SK-N-MC (cell line): Measurements from ENCODE around the gene CRKL.
"Not testable (repeated sequence)": the region's sequence is repeated elsewhere in the genome, so short reads cannot be mapped to it uniquely, and the experiment has no call there.

Experiments used
- DNase-seq: peaks from one replicate; pipeline ENCODE4 v3.0.0-alpha.2; 2011; ENCODE audit warnings: low read depth, low spot score
- H3K27ac ChIP-seq: fragments of 200-600 bp; sonication (generic); 2 replicates; pipeline ENCODE4 v1.5.1; 2016; ENCODE audit warnings: mixed run types
- H3K36me3 ChIP-seq: fragments of 200-600 bp; sonication (generic); 2 replicates; pipeline ENCODE4 v1.6.1; 2017; ENCODE audit warnings: antibody characterized with exemption, low read length, mixed read lengths; ENCODE audit not compliant: insufficient read depth
- H3K4me3 ChIP-seq: fragments of 200-600 bp; sonication (generic); 2 replicates; pipeline ENCODE4 v1.5.1; 2016
- H3K9ac ChIP-seq: fragments of 200-600 bp; sonication (generic); 2 replicates; pipeline ENCODE4 v1.8.0; 2017; ENCODE audit warnings: mixed run types, mixed read lengths; ENCODE audit not compliant: insufficient read length
- H3K9me3 ChIP-seq: fragments of 200-600 bp; sonication (generic); 2 replicates; pipeline ENCODE4 v1.6.1; 2017; ENCODE audit warnings: low read depth, mild to moderate bottlenecking, antibody characterized with exemption, low read length, moderate library complexity, mixed read lengths
- EZH2 ChIP-seq: fragments of 200-600 bp; sonication (generic); IDR thresholded peaks from one replicate; pipeline ENCODE4 v1.6.1; 2017; ENCODE audit warnings: antibody characterized with exemption
- FOXP2 ChIP-seq: optimal IDR thresholded peaks from 2 replicates; pipeline ENCODE3; 2011; ENCODE audit warnings: mild to moderate bottlenecking, moderate library complexity; ENCODE audit not compliant: insufficient read depth; ENCODE audit errors: extremely low read length, control extremely low read depth
- POLR2AphosphoS5 ChIP-seq: IDR thresholded peaks from 2 replicates; pipeline ENCODE4 v1.6.1; 2012; ENCODE audit warnings: mild to moderate bottlenecking, low read depth, low read length, borderline replicate concordance

CRKL gene

DNA sequence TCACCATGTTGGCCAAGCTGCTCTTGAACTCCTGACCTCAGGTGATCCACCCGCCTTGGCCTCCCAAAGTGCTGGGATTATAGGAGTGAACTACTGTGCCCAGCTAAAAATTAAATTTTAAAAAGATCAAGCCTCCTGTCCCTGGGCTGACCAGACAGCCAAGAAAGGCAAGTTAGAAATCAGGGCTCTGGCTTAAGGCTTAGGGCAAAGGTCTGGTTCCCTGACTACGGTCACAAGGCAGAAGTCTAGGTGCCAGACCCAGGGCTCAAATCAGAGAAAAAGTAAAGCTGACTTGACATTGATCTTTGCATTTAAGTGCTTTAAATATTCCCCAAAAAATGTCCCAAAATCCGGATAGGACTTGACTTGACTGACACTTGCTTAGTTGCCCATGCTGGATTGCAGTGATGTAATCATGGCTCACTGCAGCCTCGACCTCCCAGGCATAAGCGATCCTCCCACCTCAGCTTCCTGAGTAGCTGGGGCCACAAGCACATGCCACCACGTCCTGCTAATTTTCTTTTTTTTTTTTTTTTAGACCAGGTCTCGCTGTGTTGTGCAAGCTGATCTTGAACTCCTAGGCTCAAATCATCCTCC, 17.3 kb upstream of the CRKL start:
- DNase-seq, result no peak
- no peak for TF ChIP-seq FOXP2
- no peak for TF ChIP-seq EZH2
- TF ChIP-seq POLR2AphosphoS5, result no peak
- Histone ChIP-seq H3K36me3 (no peaks in the 10 kb centered on the region), H3K9ac (no peak overlapping the region), H3K27ac (no peak overlapping the region), H3K9me3 (no peaks in the 10 kb centered on the region), H3K4me3 (no peak overlapping the region)

DNA sequence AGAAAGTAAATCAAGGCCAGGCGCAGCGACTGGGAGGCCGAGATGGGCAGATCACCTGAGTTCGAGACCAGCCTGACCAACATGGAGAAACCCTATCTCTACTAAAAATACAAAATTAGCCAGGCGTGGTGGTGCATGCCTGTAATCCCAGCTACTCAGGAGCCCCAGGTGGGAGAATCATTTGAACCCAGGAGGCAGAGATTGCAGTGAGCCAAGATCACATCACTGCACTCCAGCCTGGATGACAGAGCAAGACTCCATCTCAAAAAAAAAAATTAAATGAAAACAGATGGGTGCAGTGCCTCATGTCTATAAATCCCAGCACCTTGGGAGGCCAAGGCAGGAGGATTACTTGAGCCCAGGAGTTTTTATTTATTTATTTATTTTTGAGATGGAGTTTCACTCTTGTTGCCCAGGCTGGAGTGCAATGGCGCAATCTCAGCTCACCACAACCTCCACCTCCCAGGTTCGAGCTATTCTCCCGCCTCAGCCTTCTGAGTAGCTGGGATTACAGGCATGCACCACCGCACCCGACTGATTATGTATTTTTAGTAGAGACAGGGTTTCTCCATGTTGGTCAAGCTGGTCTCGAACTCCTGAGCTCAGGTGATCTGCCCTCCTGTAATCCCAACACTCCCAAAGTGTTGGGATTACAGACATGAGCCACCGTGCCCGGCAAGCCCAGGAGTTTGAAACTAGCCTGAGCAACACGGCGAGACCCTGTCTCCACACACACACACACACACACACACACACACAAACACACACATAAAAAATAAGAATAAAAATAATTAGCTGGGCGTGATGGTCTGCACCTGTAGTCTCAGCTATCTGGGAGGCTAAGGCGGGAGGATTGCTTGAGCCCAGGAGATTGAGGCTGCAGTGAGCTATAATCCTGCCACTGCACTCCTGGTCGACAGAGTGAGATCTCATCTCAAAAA, 15.8 kb upstream of the CRKL start:
- H3K4me3 ChIP-seq, DNase-seq, H3K9ac ChIP-seq: not testable (repeated sequence)

DNA sequence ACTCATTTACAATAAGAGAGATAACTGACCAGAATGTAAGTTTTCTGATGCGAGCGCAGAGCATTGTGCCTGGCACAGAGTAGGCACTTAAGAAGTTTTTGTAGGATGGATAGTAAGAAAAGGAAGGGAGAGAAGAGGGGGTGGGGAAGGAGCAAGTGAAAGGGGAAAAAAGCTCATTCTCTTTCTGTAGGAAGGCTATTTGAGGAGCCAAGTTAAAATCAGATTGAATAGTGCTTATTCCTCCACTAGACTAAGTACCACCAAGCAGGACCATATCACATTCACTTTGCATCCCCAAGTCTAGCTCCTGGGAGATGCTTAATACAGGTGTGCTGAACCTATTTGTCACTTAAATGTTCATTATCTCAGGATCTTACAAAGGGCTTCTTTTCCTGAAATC, 14.1 kb upstream of the CRKL start:
- Histone ChIP-seq H3K27ac (no peak overlapping the region), H3K9ac (no peak overlapping the region), H3K36me3 (no peaks in the 10 kb centered on the region), H3K9me3 (no peaks in the 10 kb centered on the region), H3K4me3 (no peak overlapping the region)
- DNase-seq, result no peak
- TF ChIP-seq POLR2AphosphoS5, result no peak
- TF ChIP-seq FOXP2, result no peak
- no peak for TF ChIP-seq EZH2

More for the DNA sequence above, 15.8 kb upstream of the CRKL start:
- H3K36me3 ChIP-seq, H3K9me3 ChIP-seq, H3K27ac ChIP-seq: not testable (repeated sequence)

DNA sequence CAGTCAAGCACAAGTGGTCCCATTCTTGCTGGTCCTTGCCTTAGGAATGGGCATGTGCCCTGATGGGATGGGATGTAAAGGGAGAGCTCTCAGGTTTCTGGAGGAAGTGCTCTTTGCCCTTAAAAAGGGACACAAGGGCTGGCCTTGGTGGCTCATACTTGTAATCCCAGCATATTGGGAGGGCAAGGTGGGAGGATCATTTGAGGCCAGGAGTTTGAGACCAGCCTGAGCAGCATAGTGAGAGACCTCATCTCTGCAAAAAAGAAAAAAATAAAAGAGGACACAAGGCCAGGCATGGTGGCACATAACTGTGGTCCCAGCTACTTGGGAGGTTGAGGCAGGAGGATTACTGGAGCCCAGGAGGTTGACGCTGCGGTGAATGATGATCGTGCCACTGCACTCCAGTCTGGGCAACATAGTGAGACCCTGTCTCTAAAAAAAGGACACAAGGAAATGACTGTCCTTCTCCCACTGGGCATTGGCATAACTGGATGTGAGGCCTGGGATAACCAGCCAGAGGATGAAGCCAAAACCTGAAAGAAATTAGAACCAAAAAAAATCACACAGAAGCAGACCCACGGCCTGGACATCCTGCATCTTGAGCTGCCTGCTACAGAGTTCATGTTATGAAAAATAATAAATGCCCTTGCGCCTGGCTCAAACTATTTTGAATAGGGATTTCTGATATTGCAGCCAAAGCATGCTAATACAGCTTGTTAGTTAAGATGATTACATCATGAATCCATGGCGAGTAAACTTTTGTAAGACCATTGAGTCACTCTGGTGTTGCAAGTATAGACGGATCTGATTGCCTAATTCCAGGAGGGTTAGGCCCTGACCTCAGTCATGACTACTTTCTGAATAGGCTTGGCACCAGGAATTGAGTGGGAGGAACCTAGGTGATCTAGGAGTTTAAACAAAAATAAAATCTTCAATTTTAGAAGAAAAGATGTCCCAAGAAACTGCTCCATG, 12.9 kb upstream of the CRKL start:
- no peak for DNase-seq
- Histone ChIP-seq H3K27ac (no peak overlapping the region), H3K9ac (no peak overlapping the region)

DNA sequence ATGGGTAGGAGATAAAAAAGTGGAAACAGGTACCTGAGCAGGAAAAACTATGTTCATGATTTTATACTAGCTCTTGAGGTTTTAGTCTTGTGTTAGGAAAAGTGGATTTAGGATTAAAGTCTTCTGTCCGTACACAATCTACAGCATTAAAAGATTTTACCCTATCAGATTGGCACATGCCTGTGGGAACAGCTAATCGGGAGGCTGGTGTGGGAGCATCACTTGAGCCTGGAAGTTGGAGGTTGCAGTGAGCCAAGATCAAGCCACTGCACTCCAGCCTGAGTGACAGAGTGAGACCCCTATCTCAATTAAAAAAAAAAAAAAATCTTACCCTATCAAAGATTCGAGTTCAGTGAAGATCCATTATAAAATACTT, 12.2 kb upstream of the CRKL start:
- Histone ChIP-seq H3K9me3 (no peaks in the 10 kb centered on the region), H3K36me3 (no peaks in the 10 kb centered on the region)

More for the DNA sequence above, 12.9 kb upstream of the CRKL start:
- Histone ChIP-seq H3K4me3 (no peak overlapping the region), H3K36me3 (no peaks in the 10 kb centered on the region), H3K9me3 (no peaks in the 10 kb centered on the region)
- no peak for TF ChIP-seq EZH2
- no peak for TF ChIP-seq POLR2AphosphoS5
- TF ChIP-seq FOXP2, result no peak

DNA sequence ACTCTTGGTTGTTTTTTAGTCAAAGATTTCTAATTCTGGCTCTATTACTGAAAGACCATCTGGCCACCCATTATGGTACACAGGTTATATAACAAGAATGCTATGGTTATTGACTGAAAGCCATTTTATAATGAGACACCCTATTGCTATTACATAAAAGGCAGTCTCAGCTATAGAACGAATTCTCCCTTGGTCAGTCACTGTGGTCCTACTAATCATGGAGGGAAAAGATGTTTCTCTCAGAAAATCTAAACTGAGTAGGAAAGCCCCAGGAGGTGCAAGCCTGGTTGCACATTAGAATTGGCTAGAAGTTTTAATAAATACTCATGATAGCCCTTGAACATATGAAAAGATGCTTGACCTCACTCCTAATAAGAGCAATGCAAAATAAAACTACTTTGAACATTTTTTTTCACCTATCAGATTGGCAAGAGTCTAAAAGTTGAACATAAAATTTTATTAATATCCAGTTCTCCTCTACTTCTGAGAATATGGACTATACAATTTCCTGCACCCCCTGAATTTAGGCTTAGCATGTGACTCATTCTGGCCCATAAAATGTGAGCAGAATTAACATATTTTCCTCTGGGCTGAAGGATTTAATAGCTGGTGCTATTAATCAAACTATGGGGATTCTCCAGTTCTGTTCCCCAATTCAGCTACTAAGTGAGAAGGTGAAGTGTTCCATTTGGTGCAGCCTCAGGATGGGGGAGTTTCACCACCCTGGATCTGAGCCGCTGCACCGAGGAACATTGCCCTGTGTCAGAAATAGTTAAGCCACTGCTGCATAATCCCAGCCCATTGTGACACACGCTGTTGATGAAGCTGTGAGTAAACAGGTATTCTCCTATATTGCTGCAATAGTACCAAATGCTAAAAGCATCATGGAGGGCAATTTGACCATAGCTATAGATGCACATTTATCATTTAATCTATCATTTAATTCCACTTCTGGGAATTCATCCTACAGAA, 11.5 kb upstream of the CRKL start:
- H3K9me3 ChIP-seq, result no peaks in the 10 kb centered on the region
- no peak for TF ChIP-seq FOXP2
- no peak for TF ChIP-seq EZH2
- no peak for TF ChIP-seq POLR2AphosphoS5
- no peak overlapping the region for H3K9ac ChIP-seq
- no peak overlapping the region for H3K4me3 ChIP-seq
- H3K36me3 ChIP-seq, result no peaks in the 10 kb centered on the region
- H3K27ac ChIP-seq, result no peak overlapping the region
- DNase-seq, result no peak

More for the DNA sequence above, 12.2 kb upstream of the CRKL start:
- no peak overlapping the region for H3K27ac ChIP-seq
- TF ChIP-seq POLR2AphosphoS5, result no peak
- no peak for TF ChIP-seq EZH2
- no peak for TF ChIP-seq FOXP2
- DNase-seq, result no peak
- H3K9ac ChIP-seq, result no peak overlapping the region
- H3K4me3 ChIP-seq, result no peak overlapping the region

DNA sequence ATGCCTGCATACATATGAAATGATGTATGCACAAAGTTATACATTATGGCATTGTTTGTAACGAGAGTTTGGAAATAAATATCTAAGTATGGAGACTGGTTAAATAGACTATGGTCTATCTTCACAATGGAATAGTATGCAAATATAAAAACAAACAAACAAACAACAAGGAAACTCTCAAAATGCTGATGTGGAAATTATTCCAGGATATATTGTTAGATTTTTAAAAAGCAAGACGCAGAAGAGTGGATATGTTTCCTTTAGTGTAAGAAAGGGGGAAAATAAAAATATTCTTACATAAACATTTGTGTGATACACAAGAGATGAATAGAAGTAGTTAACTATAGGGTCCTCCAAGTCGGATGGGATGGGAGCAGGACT, 10.8 kb upstream of the CRKL start:
- TF ChIP-seq POLR2AphosphoS5 (no peak), FOXP2 (no peak), EZH2 (no peak)
- H3K27ac ChIP-seq, result no peak overlapping the region
- no peaks in the 10 kb centered on the region for H3K9me3 ChIP-seq
- no peaks in the 10 kb centered on the region for H3K36me3 ChIP-seq
- no peak overlapping the region for H3K9ac ChIP-seq
- H3K4me3 ChIP-seq, result no peak overlapping the region
- DNase-seq, result no peak

DNA sequence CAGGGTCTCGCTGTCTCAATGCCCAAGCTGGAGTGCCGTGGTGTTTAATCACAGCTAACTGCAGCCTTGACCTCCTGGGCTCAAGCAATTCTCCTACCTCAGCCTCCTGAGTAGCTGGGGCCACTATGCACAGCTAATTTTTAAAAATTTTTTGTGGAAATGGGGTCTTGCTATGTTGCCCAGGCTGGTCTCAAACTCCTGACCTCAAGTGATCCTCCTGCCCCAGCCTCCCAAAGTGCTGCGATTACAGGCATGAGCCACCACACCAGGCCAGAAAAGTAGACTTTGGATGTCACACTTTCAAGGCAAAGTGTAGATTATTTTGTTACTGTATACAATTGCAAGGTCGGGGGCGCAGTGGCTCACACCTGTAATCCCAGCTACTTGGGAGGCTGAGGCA, 8.5 kb upstream of the CRKL start:
- H3K4me3 ChIP-seq, DNase-seq, H3K9ac ChIP-seq, H3K27ac ChIP-seq, H3K9me3 ChIP-seq, H3K36me3 ChIP-seq: not testable (repeated sequence)
